ENCODE results near the gene JARID2. TPM values are rescaled to one million over a fixed set of nuclear protein-coding genes. Genes with fewer than 3 reads are reported as not detected.

Gene JARID2
- total RNA-seq, 1 experiment from 2014 or later, result 6.0 TPM

DNA sequence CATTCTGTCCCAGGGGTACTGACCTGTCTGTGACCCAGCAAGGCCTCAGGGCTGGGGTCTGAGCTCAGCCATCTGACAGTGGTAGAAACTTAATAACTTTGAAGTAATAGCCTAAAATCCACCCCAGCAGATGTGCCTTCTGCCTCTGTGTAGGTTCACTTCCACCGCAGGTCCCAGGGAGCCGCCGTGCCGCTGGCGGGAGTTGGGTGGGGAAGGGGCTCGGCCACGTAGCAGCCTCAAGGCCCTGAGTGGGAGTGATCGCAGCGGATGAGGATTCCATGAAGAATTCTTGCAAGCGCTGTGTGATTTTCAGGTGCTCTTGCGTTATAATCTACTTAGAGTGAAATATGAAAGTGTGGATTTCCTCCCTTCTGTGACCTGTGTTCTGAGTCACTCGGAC is 253.3 kb downstream of the JARID2 start:
- CTCF ChIA-PET, result no interaction called here
- intact Hi-C loops (cut with micrococcal nuclease; ENCODE audit: unreplicated experiment) (loop anchor here (10.0 kb wide), 2 partner anchors 126 to 1284 kb away; no protein-coding TSS in a partner anchor), in situ Hi-C loops (cut with HindIII; ENCODE audit: low pct_unique_long_range_greater_than_20kb, low sequenced_read_pairs) (no loop called here)
- H3K4me3 ChIP-seq (ENCODE audit: low read depth in 2 of 2, low read length in 2 of 2), result no peak overlapping the region
- H3K4me1 ChIP-seq (ENCODE audit: control insufficient read depth, insufficient read depth, low read length), result no peaks in the 10 kb centered on the region
- TF ChIP-seq REST (IDR thresholded peaks at IDR 0.05; ENCODE audit: insufficient read depth in 1 of 2, low read depth in 2 of 2, low read length in 1 of 2) (no peak), SIN3A (IDR thresholded peaks at IDR 0.05; ENCODE audit: borderline replicate concordance, insufficient read depth, low read depth, low read length) (no peak), CTCF (IDR thresholded peaks at IDR 0.05) (no peak), TCF7L2 (IDR thresholded peaks at IDR 0.05; ENCODE audit: low read depth, low read length) (no peak), POLR2AphosphoS5 (IDR thresholded peaks at IDR 0.05; ENCODE audit: low read depth, low read length) (no peak)
- no peaks in the 10 kb centered on the region for H3K27me3 ChIP-seq (ENCODE audit: control insufficient read depth, insufficient read depth, low read length)
- H3K27ac ChIP-seq (ENCODE audit: low read length), result no peak overlapping the region
- no peak for DNase-seq (ENCODE audit: low read depth, low spot score)
- no peak for ATAC-seq
- POLR2A ChIA-PET, result no interaction called here
- no TSS peak for BruUV-seq (replicated peaks)
- H3K36me3 ChIP-seq (ENCODE audit: control insufficient read depth, insufficient read depth, low read length), result no peaks in the 10 kb centered on the region
- H3K9me3 ChIP-seq (ENCODE audit: control insufficient read depth, insufficient read depth, low read depth, low read length), result no peaks in the 10 kb centered on the region

DNA sequence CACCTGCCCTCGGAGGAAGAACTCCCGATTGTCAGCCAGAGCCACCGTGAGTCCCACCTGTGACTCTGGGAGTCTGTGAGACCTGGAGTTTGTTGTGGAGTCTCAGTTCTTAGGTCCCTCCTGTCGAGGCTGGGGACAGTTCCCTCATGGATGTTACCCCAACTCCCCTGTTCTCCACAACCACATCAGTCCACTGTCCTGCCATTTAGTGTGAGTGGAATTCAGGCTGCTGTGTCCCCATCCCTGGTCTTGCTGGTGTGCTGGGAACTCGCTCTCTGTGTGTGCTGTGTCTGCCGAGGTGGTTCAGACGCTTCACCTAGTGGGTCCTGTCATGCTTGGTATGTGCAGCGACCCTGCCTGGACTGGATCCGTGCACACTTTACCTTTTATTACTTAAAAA is 253.7 kb downstream of the JARID2 start:
- no peak overlapping the region for H3K4me3 ChIP-seq (ENCODE audit: low read depth in 2 of 2, low read length in 2 of 2)
- DNase-seq (ENCODE audit: low read depth, low spot score), result no peak
- H3K27ac ChIP-seq (ENCODE audit: low read length), result no peak overlapping the region
- in situ Hi-C loops (cut with HindIII; ENCODE audit: low pct_unique_long_range_greater_than_20kb, low sequenced_read_pairs) (no loop called here), intact Hi-C loops (cut with micrococcal nuclease; ENCODE audit: unreplicated experiment) (loop anchor here (10.0 kb wide), 2 partner anchors 125 to 1285 kb away; no protein-coding TSS in a partner anchor)
- BruUV-seq (replicated peaks), result no TSS peak
- H3K9me3 ChIP-seq (ENCODE audit: control insufficient read depth, insufficient read depth, low read depth, low read length), result no peaks in the 10 kb centered on the region
- no peaks in the 10 kb centered on the region for H3K27me3 ChIP-seq (ENCODE audit: control insufficient read depth, insufficient read depth, low read length)
- H3K4me1 ChIP-seq (ENCODE audit: control insufficient read depth, insufficient read depth, low read length), result no peaks in the 10 kb centered on the region
- ChIA-PET CTCF (no interaction called here), POLR2A (no interaction called here)
- no peak for ATAC-seq
- H3K36me3 ChIP-seq (ENCODE audit: control insufficient read depth, insufficient read depth, low read length), result no peaks in the 10 kb centered on the region
- TF ChIP-seq CTCF (IDR thresholded peaks at IDR 0.05) (no peak), POLR2AphosphoS5 (IDR thresholded peaks at IDR 0.05; ENCODE audit: low read depth, low read length) (no peak), REST (IDR thresholded peaks at IDR 0.05; ENCODE audit: insufficient read depth in 1 of 2, low read depth in 2 of 2, low read length in 1 of 2) (no peak), TCF7L2 (IDR thresholded peaks at IDR 0.05; ENCODE audit: low read depth, low read length) (no peak), SIN3A (IDR thresholded peaks at IDR 0.05; ENCODE audit: borderline replicate concordance, insufficient read depth, low read depth, low read length) (no peak)
